PC-9 (cell line): ENCODE data around the gene AUTS2. TPM values are rescaled to one million over a fixed set of nuclear protein-coding genes. Genes with fewer than 3 reads are reported as not detected.

Experiments used
- BruUV-seq: library from RNA; stranded (reverse); fragments of 400-500 nt; replicated peaks from 2 replicates; lab custom pipeline; 2021; lab: Mats Ljungman, UMichigan
- CTCF ChIA-PET: fragments of 300-600 bp; sonication (Branson Sonifier 250); formaldehyde crosslinking; loops from one replicate; lab custom pipeline; 2022; ENCODE audit warnings: antibody characterized with exemption; lab: Charles Lee
- POLR2A ChIA-PET: fragments of 300-600 bp; sonication (Branson Sonifier 250); formaldehyde crosslinking; loops from one replicate; lab custom pipeline; 2022; ENCODE audit warnings: antibody characterized with exemption; ENCODE audit not compliant: unreplicated experiment; lab: Charles Lee
- DNase-seq, 2 experiments: peaks; one replicate each; pipeline versions ENCODE4 v3.0.0 to v3.0.0-alpha.2; 2015 to 2022; ENCODE audit warnings: mixed read lengths in 1 of 2
- H2AFZ ChIP-seq: fragments of 200-600 bp; sonication (generic); 2 replicates; pipeline ENCODE4 v1.8.1; 2017; ENCODE audit warnings: antibody characterized with exemption
- H3F3A ChIP-seq: fragments of 200-600 bp; sonication (generic); 2 replicates; pipeline ENCODE4 v1.8.1; 2017; ENCODE audit warnings: antibody characterized with exemption, mild to moderate bottlenecking, low read depth; ENCODE audit not compliant: insufficient read depth
- H3K27ac ChIP-seq: fragments of 200-600 bp; sonication (generic); 2 replicates; pipeline ENCODE4 v1.6.1; 2016; ENCODE audit warnings: mixed run types
- H3K27me3 ChIP-seq: fragments of 200-600 bp; sonication (generic); 2 replicates; pipeline ENCODE4 v1.6.1; 2016; ENCODE audit warnings: low read depth, mixed run types; ENCODE audit not compliant: insufficient read depth
- H3K36me3 ChIP-seq: fragments of 200-600 bp; sonication (generic); 2 replicates; pipeline ENCODE4 v1.6.1; 2016; ENCODE audit warnings: low read depth, mixed run types
- H3K4me1 ChIP-seq: fragments of 200-600 bp; sonication (generic); replicated peaks from 2 replicates; pipeline ENCODE4 v1.6.1; 2016; ENCODE audit warnings: mixed run types; ENCODE audit not compliant: insufficient read depth
- H3K4me2 ChIP-seq: fragments of 200-600 bp; sonication (generic); 2 replicates; pipeline ENCODE4 v1.6.1; 2017; ENCODE audit warnings: mixed run types
- H3K4me3 ChIP-seq: fragments of 200-600 bp; sonication (generic); 2 replicates; pipeline ENCODE4 v1.6.1; 2016; ENCODE audit warnings: mixed run types
- H3K79me2 ChIP-seq: fragments of 200-600 bp; sonication (generic); 2 replicates; pipeline ENCODE4 v1.6.1; 2017; ENCODE audit warnings: low read depth, mixed run types
- H3K9me2 ChIP-seq: fragments of 200-600 bp; sonication (generic); 2 replicates; pipeline ENCODE4 v1.8.1; 2017; ENCODE audit warnings: mild to moderate bottlenecking; ENCODE audit not compliant: insufficient read depth
- H3K9me3 ChIP-seq: fragments of 200-600 bp; sonication (generic); 2 replicates; pipeline ENCODE4 v1.8.1; 2016; ENCODE audit warnings: low read depth; ENCODE audit not compliant: insufficient read depth
- H4K20me1 ChIP-seq: fragments of 200-600 bp; sonication (generic); 2 replicates; pipeline ENCODE4 v1.8.1; 2017; ENCODE audit not compliant: insufficient read depth
- CTCF ChIP-seq: fragments of 200-600 bp; sonication (generic); conservative IDR thresholded peaks from 2 replicates; pipeline ENCODE4 v1.6.1; 2017; ENCODE audit warnings: mixed run types, antibody characterized with exemption, mild to moderate bottlenecking, moderate library complexity
- EZH2 ChIP-seq: fragments of 200-600 bp; sonication (generic); IDR thresholded peaks from 2 replicates; pipeline ENCODE4 v1.8.0; 2017; ENCODE audit warnings: antibody characterized with exemption, low read depth
- intact Hi-C: fragments of 100-400 bp; cut with micrococcal nuclease; formaldehyde crosslinking; loops from one replicate; pipeline ENCODE4 v1.10.0; 2022; ENCODE audit not compliant: unreplicated experiment
- total RNA-seq: library from RNA; stranded (reverse); gene quantifications from 2 replicates; pipeline ENCODE4 v1.2.3, GENCODE V29; 2021

Gene AUTS2
- total RNA-seq, 1 experiment from 2014 or later = not detected

GRCh38 chr7:69827140-69827539 is 228.9 kb downstream of the AUTS2 start:
- ChIA-PET POLR2A (no interaction called here), CTCF (no interaction called here)
- Histone ChIP-seq H3K9me2 (no peaks in the 10 kb centered on the region), H3K36me3 (no peaks in the 10 kb centered on the region), H3K4me3 (no peak overlapping the region), H2AFZ (no peak overlapping the region), H3K27me3 (no peaks in the 10 kb centered on the region), H3K79me2 (no peaks in the 10 kb centered on the region), H3K4me1 (no peaks in the 10 kb centered on the region), H3K9me3 (no peaks in the 10 kb centered on the region), H3K4me2 (no peak overlapping the region), H3F3A (no peaks in the 10 kb centered on the region), H3K27ac (no peak overlapping the region), H4K20me1 (no peaks in the 10 kb centered on the region)
- no peak for TF ChIP-seq CTCF
- no peak for TF ChIP-seq EZH2
- no peak for DNase-seq
- intact Hi-C loops = no loop called here
- BruUV-seq = no TSS peak

DNA sequence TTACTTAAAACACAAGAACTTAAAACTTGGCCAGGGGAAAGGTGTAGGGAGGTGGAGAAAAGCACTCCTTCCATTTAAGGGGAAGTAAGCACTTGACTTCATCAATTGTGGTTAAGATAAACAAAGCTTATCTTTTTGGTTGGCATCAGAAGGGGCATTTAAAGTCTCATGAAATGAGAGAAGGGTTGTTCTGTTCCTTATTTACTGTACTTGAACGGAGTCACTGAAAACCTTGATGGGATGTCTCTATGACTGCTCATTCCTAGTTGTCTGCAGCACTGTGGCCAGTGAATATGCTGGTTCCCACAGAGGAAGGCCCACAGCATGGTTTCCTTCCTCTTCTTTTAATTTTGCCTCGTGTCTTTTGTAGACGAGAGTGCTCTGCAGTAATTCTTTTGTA is 229.3 kb downstream of the AUTS2 start:
- Histone ChIP-seq H3K9me2 (no peaks in the 10 kb centered on the region), H3K4me2 (no peak overlapping the region), H3F3A (no peaks in the 10 kb centered on the region), H3K4me3 (no peak overlapping the region), H3K4me1 (no peaks in the 10 kb centered on the region), H3K27me3 (no peaks in the 10 kb centered on the region), H3K27ac (no peak overlapping the region), H3K79me2 (no peaks in the 10 kb centered on the region), H4K20me1 (no peaks in the 10 kb centered on the region), H2AFZ (no peak overlapping the region), H3K36me3 (no peaks in the 10 kb centered on the region), H3K9me3 (no peaks in the 10 kb centered on the region)
- intact Hi-C loops = no loop called here
- CTCF ChIA-PET = no interaction called here
- POLR2A ChIA-PET = no interaction called here
- TF ChIP-seq EZH2 = no peak
- no peak for TF ChIP-seq CTCF
- no peak for DNase-seq
- no TSS peak for BruUV-seq

DNA sequence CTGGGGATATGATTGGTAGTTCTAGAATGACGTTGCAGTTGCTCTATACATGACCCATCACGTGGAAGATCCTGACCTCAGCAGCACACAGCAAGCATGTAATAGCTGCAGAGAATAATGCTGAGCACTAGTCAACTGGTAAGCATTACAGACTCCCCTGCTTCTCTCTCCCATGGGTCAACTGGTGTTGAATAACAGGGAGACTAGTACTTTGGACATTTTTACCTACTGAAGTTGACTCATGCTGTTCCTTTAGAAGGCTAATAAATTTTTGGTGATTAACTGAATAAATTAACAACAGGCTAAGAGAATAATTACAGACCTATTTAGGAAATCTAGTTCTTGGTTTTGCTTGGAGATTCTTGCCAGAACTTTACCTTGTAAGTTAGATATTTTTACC is 234.1 kb downstream of the AUTS2 start:
- ChIA-PET POLR2A (no interaction called here), CTCF (no interaction called here)
- Histone ChIP-seq H3K79me2 (no peaks in the 10 kb centered on the region), H3F3A (no peaks in the 10 kb centered on the region), H3K9me3 (no peaks in the 10 kb centered on the region), H3K4me2 (no peak overlapping the region), H3K27ac (no peak overlapping the region), H3K27me3 (no peaks in the 10 kb centered on the region), H3K4me3 (no peak overlapping the region), H3K4me1 (no peaks in the 10 kb centered on the region), H2AFZ (no peak overlapping the region; the same call in 1 of the 2 replicates), H3K9me2 (no peaks in the 10 kb centered on the region), H3K36me3 (no peaks in the 10 kb centered on the region), H4K20me1 (no peaks in the 10 kb centered on the region)
- TF ChIP-seq EZH2 = no peak
- TF ChIP-seq CTCF = no peak
- no peak for DNase-seq
- intact Hi-C loops = no loop called here
- BruUV-seq = no TSS peak
